GM21576 (cell line): ENCODE results near the gene SCGB1C2.
"Not testable (repeated sequence)": the region's sequence is repeated elsewhere in the genome, so short reads cannot be mapped to it uniquely, and the experiment has no call there.

ENCODE experiments used
- ATAC-seq: cut with Tn5 transposase; IDR thresholded peaks from one replicate; pipeline ENCODE4 v1.9.1; 2021; ENCODE audit warnings: mild to moderate bottlenecking, moderate library complexity; ENCODE audit not compliant: unreplicated experiment

Gene SCGB1C2

GRCh38 chr17:148757-149156, 11.4 kb downstream of the SCGB1C2 start:
- ATAC-seq: no peak

- no peak for ATAC-seq
Measured at GRCh38 chr17:149231-149630, 11.9 kb downstream of the SCGB1C2 start.

GRCh38 chr17:149897-150584, 12.7 kb downstream of the SCGB1C2 start:
- ATAC-seq: no peak

GRCh38 chr17:151004-151403, 13.6 kb downstream of the SCGB1C2 start:
- ATAC-seq: no peak

- ATAC-seq: no peak
Measured at GRCh38 chr17:151886-152859, 14.8 kb downstream of the SCGB1C2 start.

- ATAC-seq: no peak
Measured at GRCh38 chr17:152860-153420, 15.6 kb downstream of the SCGB1C2 start.

GRCh38 chr17:153851-154250, 16.5 kb downstream of the SCGB1C2 start:
- ATAC-seq: no peak

- no peak for ATAC-seq
Measured at GRCh38 chr17:155576-155975, 18.2 kb downstream of the SCGB1C2 start.

GRCh38 chr17:156094-156621, 18.8 kb downstream of the SCGB1C2 start:
- ATAC-seq: no peak

- no peak for ATAC-seq
Measured at GRCh38 chr17:156946-157345, 19.6 kb downstream of the SCGB1C2 start.

- no peak for ATAC-seq
Measured at GRCh38 chr17:157901-158300, 20.5 kb downstream of the SCGB1C2 start.

- no peak for ATAC-seq
Measured at GRCh38 chr17:158379-158778, 21.0 kb downstream of the SCGB1C2 start.

GRCh38 chr17:159609-160008, 22.2 kb downstream of the SCGB1C2 start:
- no peak for ATAC-seq

- no peak for ATAC-seq
Measured at GRCh38 chr17:160336-160735, 23.0 kb downstream of the SCGB1C2 start.

- ATAC-seq: no peak
Measured at GRCh38 chr17:161481-161880, 24.1 kb downstream of the SCGB1C2 start.

- no peak for ATAC-seq
Measured at GRCh38 chr17:162689-163088, 25.3 kb downstream of the SCGB1C2 start.

GRCh38 chr17:163514-164098, 26.2 kb downstream of the SCGB1C2 start:
- no peak for ATAC-seq

- no peak for ATAC-seq
Measured at GRCh38 chr17:164303-165235, 27.2 kb downstream of the SCGB1C2 start.

- no peak for ATAC-seq
Measured at GRCh38 chr17:165939-166338, 28.6 kb downstream of the SCGB1C2 start.

GRCh38 chr17:168614-169013, 31.2 kb downstream of the SCGB1C2 start:
- not testable (repeated sequence) for ATAC-seq
